T-helper 1 cell (primary cell): ENCODE data around the gene CIZ1.
"Not testable (repeated sequence)": the region's sequence is repeated elsewhere in the genome, so short reads cannot be mapped to it uniquely, and the experiment has no call there.

Source experiments
- DNase-seq, 5 donors: peaks; one replicate each; pipeline ENCODE4 v3.0.0-alpha.2; 2012 to 2020

Gene CIZ1

DNA sequence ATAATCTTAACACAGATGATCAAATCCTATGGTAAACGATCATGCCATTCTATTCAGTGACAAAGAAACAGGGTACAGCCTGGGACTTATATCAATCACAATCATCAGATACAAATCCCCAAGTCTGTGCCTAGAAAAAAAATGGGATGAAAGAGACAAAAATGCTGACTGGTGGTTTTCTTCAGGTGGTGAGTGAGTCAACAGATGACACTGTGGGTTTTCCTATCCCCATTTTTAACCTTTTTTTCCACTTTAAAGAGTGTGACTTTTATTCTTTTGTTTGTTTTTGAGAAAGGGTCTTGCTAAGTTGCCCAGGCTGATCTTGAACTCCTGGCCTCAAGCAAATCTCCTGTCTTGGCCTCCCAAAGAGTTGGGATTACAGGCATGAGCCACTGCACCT, 3.2 kb downstream of the CIZ1 start:
- no peak for DNase-seq

DNA sequence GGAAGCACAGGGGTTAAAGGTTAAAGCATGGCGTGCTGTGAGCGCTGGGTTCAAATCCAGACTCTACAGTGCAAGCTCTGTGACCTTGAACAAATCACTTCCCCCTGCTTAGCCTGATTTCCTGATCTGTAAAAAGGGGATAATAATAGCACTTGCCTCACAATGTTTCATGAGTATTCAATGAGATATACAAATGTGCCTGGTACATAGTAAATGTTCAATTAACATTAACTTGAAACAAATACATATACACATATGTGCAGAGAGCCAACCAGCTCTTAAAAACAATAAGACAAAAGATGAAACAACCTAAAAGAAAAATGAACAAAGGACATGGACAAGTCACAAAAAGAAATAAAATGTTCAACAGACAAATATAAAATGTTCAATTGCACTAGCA, 4.0 kb downstream of the CIZ1 start:
- no peak for DNase-seq

DNA sequence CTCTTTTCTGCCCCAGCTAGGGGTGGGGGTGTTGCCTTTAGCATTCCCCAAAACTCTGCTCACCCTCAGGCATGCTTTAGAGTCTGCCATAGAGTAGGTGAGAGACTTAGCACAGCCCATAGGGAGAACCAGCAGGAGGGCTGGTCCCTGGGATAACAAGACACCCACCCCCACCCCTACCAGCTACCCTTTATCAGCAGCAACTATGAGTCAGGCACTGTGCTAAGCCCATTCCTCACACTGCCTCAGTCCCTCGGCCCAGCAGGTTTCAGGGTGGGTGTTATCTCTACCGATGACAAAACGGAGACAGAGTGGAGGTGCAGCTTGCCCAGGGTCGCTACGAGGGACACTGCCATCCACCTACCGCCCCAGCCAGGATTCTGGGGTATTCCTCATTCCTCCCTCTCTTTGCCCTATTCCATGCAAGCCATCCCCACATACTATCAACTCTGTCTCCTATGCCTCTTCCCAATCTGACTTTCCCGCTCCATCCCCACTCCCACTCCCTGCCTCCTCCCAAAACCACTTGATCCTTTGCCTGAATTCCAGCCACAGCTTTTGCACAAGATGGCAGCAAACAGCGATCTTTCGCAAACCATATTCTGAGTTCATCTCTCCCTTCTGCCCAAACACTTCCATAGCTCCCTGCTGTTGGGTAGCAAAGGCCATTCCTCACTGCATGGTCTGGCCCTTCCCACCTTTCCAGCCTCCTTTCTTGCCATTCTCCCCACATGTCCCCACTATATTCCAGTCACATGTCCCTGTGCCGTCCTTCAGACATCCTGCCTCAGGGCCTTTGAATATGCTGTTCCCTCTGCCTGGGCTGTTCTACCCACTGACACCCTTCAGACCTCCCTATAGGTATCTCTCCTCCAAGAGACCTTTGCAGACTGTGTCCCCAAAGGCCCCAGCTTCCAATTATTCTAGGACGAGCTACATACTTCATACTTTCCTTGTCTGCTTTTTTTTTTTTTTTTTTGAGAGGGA, 5.1 kb downstream of the CIZ1 start:
- no peak for DNase-seq

DNA sequence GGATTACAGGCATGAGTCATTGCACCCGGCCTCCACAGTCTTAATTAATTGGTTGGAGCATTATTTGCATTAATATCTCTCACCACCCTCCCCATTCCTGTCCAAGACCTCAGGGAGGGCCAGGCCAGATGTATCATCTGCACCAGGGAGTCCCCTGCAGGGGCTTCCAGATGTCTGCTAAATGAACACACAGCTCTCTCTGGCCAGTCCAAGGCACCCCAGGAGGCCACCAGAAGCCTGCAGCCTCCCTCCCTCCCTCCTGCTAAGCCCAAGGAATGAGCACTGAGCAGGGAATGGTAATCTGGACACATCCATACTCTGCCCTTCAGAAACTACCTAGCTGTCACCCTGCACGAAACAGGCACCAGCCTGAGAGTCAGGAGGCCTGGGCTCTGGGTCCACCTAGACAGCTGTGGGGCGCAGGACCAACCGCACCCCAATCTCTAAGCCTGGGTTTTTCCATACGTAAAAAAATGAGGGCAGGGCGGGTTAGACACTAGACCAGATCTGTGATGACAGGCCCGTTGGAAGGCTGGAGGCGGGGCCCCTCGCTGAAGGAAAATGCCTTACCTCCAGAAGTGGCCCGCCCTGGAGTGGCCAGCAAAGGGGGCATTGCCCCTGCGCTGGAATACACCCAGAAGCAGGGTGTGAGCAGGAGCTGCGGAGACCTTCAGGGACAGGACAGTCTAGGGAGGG, 8.3 kb downstream of the CIZ1 start:
- no peak for DNase-seq

DNA sequence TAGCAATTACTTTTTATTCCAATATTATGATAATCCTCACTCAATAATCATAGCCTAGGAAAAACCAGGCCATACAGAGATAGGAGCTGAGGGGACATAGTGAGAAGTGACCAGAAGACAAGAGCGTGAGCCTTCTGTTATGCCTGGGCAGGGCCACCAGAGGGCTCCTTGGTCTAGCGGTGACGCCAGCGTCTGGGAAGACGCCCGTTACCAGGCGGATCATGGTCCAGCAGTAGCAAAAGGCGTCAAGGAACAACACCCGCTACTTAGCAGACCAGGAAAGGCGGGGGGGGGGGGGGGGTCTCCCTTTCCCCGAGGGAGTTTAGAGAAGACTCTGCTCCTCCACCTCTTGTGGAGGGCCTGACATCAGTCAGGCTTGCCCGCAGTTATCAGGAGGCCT, 9.9 kb downstream of the CIZ1 start:
- not testable (repeated sequence) for DNase-seq

DNA sequence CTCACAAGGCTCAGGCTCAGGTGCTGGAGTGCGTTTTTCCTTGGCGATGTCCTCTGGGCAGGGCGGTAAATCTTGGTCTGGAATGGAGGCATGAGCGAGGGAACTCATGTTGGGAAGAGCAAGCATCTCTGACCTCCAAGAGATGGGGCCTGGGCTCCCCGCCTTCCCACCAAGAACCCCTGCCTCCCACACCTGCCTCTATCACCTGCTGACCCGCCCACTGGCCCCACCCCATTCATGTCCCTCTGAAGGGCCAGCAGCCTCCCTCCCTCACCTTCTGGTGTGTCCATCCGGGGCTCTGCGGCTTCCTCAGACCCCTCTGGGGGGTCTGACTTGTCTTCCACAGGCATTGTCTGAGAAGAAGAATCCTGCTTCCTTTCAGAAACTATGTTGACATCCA, 10.9 kb downstream of the CIZ1 start:
- DNase-seq: no peak

DNA sequence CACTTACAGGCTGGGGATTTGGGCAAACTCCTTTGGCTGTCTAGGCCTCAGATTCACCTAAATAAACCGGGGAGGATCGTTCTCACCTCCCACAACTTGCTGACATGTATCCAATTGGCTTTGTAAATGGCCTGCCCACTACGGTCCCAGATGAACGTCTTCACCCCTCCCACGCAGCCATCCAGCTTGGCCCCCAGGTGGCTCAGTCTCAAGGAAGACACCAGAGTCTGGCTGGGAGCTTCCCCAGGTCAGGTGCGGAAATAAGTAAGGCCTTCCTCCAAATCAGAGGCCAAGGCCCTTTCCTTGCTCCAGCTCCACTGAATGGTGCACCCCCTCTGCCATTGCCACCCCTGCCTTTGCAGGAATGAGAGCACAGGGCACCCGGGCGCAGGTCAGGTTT, 11.4 kb downstream of the CIZ1 start:
- DNase-seq: no peak

DNA sequence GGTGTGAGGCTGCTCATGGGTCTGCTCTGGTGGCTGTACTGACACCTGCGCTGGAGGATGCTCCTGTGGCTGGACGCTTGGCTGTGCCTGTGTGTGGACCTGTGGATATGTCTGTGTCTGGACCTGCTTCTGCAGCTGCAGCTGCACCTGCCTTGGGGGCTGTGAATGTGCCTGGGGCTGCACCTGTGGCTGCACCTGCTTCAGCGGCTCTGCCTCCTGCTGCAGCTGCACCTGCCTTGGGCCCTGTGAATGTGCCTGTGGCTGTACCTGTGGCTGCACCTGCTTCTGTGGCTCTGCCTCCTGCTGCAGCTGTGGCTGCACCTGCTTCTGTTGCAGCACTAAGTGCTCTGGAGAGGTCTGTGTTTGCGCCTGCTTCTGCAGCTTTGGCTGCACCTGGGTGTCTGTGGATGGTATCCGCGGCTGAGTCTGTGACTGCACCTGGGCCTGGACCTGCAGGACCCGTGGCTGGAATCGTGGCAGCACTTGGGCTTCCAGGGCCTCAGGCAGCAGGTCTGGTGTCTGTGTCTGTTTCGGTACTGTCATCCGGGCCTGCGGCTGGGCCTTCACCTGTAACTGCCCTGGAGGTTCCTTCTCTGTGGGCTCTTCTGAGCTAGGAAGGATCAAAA, 12.5 kb downstream of the CIZ1 start:
- DNase-seq: no peak

DNA sequence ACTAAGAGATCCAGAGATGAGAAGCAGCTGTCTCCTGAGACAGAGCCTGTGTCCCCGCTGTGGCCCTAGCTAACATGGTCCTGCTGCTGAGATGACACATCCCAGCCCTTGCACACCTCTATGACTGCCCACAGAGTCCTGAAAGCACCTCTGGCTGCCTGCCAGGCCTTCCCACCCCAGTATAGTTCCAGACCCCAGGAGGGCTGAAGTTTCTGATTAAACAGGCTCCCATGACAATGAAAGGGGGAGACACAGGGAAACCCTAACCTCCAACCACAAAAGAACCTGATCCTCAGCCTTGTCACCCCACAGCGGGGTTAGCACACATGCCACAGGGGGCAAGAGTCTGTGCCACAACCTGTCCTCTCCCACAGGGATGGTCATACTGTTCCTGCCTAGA, 15.6 kb downstream of the CIZ1 start:
- DNase-seq: no peak

DNA sequence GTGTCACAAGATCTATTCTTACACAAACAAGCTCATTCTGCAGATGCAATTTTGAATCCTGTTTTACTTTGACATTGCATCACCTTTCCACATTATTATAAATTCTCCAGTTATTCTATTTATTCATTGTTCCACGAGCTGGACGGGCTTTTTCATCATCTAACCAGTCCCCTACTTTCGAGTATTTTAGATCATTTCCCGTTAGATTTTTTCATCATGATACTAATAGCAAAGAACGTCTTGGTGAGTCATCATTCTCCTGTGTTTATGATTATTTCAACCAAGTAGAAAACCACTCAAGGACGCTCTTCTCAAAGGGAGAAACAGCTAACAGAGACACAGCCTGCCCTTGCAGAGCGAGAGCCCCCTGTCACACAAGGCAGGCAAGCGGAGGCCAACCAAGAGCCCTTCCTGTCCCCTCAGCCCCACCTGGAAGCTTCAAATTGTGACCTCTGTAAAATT, 16.2 kb downstream of the CIZ1 start:
- DNase-seq: no peak

DNA sequence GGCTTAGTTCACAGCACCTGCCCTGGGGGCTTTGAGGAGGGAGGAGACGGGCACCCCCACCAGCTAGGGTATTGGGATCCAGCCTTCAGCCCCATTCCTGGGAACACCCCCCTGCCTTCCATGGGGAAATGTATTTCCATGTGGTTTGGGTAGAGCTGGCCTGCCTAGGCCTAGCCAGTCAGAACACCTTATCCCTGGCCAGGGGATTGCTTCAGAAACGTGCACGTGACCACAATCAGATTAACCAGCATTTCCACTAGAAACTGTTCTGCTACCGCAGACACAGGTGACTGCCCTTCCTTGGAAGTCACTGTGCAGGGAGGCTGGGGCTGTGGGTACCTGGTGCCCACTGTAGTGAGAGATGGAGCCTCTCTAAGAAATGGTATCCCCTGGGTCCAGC, 17.3 kb downstream of the CIZ1 start:
- no peak for DNase-seq

DNA sequence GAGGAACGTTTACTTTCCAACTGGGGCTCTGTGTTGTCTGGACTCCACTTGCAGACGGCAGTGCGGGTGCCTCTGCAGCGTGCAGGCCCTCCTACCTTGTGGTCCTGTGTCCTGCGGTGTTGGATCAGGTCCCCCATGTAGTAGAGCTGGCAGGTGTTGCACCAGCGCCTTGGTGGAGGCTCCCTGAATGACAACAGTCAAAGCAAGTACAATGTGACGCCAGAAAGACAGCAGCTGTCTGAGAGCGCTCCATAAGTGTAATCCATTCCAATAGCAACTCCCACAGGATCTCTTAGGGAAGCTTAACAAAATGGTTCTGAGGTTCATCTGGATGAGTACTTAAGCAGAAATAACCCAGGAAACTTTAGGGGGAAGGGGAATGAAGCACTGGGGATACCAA, 21.4 kb downstream of the CIZ1 start:
- DNase-seq: no peak

DNA sequence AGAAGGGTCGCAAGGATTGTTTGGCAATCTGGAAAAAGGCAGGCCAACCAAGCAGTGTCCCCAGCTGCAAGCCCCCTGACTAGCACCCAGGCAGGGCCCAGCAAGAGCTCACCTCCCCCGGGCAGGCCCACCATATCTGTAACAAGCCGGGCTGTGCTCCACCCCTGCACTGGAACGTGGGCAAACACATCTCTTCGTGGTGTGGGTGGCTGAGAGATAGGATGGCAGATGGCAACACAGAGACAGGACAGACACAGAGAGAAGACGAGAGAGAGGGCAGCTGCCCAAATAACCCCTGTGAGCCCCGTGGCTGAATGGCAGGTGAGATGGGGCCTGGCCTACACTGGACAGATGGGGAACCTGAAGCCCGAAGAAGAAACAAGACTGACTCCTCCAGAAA, 21.9 kb downstream of the CIZ1 start:
- DNase-seq: no peak

DNA sequence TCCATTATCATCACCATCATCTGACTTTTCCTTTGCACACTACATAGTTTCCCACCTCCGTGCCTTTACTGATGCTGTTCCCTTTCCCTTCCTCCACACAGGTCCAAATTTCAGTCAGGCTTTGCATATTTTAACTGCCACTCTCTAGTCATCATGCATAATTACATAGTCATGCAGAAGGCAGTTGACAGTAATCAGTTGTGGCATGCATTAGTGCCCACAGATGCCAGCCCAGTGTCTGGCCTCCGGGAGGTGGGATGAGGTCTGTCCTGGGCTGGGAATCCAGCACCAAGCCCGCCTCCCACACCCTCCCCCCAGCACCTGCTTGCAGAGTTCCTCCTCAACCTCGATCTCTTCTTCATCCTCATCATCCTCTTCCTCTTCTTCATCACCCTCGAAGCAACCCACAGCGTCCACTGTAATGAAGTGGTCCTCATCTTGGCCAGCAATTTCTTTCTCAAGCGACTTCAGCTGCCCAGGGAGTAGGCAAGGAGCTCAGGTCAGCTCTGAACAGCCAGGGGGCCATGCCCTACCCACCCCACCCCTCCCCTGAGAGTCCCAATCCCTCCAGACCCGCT, 22.6 kb downstream of the CIZ1 start:
- DNase-seq: no peak

DNA sequence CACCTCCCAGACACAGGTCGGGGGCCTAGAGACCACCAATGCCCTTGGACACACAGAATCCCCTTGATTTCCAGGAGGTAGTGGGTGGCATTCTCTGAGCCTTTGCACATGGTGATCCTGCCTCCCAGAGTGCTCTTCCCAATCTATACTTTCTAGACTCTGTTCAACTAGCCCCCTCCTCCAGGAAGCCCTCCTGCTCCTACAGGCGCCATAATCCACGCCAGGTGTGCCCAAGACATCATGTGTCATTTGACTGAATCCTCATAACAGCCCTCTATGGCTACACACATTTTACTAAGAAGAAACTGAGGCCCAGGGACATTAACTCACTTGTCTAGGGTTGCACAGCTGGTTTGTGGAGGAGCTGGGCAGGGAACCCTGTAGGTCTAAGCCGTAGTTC, 24.2 kb downstream of the CIZ1 start:
- no peak for DNase-seq

DNA sequence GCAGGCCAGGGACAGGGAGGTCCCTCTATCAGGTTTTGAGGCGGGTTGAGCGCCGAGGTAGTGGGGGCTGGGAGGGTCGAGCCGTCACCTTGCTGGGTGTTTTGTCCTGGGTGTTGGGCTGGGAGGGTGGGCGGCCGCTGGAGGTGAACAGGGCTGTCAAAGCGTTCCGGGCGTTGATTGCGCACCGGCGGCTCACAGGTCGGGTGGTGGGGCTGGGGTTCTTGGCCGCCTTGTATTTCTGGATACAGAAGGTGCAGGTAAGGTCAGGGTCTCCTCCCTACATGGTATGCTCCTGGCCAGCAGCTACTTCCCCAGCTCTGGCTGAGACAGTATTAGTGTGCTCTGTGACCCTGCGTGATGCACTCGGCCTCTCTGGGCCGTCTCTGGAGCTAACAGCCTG, 25.2 kb downstream of the CIZ1 start:
- no peak for DNase-seq

DNA sequence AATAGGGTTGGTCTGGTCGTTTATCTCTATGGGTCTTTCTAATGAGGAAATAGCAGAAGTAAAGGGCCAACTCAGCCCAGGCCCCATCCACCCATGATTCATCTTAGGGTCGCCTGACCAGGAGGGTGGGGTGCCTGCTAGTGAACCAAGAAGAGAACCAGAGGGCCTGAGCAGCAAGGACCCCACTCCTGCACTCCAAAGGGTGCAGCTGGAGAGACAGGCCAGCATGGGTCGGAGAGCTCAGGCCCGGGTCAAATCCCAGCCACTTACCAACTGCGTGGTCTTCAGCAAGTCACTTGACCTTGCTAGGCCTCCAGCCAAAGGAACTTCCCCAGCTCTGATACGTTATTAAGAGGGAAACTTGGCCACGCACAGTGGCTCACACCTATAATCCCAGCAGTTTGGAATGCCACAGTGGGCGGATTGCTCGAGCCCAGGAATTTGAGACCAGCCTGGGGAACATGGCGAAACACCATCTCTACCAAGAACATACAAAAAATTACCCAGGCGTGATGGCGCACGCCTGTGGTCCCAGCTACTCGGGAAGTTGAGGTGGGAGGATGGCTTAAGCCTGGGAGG, 27.0 kb downstream of the CIZ1 start:
- DNase-seq: no peak

DNA sequence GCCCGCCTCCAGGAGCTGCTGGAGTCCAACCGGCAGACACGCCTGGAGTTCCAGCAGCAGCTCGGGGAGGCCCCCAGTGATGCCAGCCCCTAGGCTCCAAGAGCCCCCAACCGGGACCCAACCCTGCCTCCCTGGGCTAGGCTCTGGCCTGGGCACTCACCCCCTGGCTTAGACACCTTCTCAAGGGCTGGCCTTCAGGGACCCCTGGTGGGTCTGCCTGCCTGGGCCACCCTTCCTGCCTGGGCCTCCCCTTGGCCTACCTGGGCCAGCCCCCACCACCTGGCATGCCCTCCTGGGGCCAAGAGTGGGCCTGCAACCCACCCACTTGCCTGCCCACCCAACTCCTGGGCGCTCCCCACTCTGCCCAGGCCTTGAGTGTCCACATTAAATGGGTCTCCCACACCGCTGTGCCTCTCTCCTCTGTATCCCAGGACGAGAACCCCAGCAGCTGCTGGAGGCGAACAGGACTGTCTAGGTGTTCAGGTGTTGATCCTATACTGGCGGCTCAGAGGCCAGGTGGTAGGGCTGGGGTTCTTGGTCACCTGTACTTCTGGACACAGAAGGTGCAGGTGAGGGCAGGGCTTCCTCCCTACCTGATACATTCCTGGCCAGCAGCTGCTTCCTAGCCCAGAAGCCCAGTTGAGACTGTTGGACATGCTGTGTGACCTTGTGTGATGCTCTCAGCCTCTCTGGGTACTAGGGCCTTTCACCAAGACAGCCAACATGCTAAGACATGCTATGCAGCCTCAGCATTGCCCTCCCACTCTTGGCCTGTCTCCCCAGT, 27.7 kb downstream of the CIZ1 start:
- DNase-seq: no peak

DNA sequence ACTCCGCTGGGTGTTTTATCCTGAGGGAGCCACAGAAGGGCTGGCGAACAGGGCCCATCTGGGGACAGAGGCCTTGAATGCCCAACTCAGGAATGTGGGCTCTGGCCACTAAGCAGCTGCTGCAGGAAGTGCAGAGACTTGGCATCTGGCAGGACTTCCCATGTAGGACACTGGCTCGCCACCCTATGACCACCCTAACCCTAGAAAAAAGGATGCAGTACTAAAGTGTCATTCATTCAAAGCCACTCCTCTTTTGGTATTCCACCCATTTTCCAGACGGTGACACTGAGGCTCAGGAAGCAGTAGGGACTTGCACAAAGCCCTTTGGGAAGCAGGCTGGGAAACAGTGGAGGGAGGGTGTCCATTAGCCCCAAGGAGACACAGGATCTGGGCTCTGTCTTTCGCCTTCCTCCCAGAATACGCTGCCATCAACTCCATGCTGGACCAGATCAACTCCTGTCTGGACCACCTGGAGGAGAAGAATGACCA, 28.3 kb downstream of the CIZ1 start:
- DNase-seq: no peak

DNA sequence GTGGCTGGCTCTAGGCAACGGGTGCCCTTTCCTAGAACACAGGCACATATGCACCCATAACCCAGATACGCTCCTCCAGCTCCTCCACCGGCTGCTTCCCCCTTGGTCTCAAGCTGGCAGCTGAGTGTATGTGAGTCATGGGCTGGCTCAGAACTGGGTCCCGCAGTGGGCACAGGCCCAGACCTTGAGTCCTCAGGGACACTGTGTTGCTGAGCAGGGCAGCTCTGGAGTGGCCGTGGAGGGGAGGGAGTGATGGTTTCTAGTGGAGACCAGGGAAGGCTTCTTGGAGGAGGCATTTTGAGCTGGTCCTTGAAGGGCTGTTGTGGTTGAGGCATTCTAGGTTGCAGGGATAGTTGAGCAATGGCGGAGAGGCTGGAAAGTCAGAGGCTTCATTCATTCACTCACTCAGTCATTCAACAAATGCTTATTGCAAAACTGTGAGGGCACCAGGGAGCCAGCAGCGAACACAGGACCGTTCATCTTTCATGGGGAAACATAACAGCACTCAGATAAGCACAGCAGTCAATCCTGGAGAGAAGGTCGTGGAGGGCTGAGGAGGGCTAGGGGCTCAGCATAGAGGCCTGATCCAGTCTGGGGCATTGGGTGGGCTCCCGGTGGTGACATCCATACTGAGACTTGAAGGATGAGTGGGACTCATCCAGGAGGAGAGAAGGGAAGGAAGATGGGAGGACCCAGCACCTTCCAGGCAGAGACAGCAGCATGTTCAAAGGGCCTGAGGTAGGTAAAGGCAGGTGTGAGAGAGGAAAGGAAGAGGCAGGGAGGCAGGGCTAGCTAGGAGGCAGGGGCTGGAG, 29.0 kb downstream of the CIZ1 start:
- DNase-seq: no peak
